K562 (cell line): ENCODE results near the gene ASGR1. TPM values are rescaled to one million over a fixed set of nuclear protein-coding genes. Genes with fewer than 3 reads are reported as not detected.

Source experiments
- ATAC-seq: fragments of 200-7000 bp; cut with Tn5 transposase; 3 replicates; pipeline ENCODE4 v1.9.1; 2020; ENCODE audit warnings: moderate library complexity
- BruUV-seq: library from RNA; stranded (reverse); fragments of 400-500 nt; replicated peaks from 2 replicates; lab custom pipeline; 2021; lab: Mats Ljungman, UMichigan
- CTCF ChIA-PET: fragments of 300-600 bp; formaldehyde crosslinking; extraction: SDS; loops from one replicate; lab custom pipeline; 2021; ENCODE audit warnings: low intra/inter-chr PET ratio; lab: Yijun Ruan, JAX
- POLR2A ChIA-PET: fragments of 300-600, 350-650 bp; sonication (Branson Sonifier 250); formaldehyde crosslinking; extraction: SDS; loops from one replicate; lab custom pipeline; 2021; ENCODE audit warnings: antibody characterized with exemption, inconsistent platforms; lab: Yijun Ruan, JAX
- DNase-seq, 4 experiments: peaks; one replicate each; pipeline versions ENCODE4 v3.0.0 to v3.0.0-alpha.2; 2011 to 2018; ENCODE audit warnings: low spot score in 3 of 4, mixed read lengths in 3 of 4; ENCODE audit errors: extremely low read depth in 1 of 4
- FAIRE-seq: peaks from 2 replicates; lab custom pipeline; 2011; peaks lifted over from hg19 to GRCh38; lab: Jason Lieb, UNC
- H2AFZ ChIP-seq: 2 replicates; pipeline ENCODE4 v1.6.0; 2011; ENCODE audit warnings: low read depth, low read length, control low read depth, inconsistent platforms
- H3K27ac ChIP-seq: fragments of 200-600 bp; 3 replicates; pipeline ENCODE4 v1.8.0; 2011; ENCODE audit warnings: low read depth, mild to moderate bottlenecking, control low read depth, inconsistent platforms, low read length, moderate library complexity, mixed read lengths; ENCODE audit errors: extremely low read depth
- H3K27me3 ChIP-seq, 2 experiments: fragments of 300-600 bp in 1 of 2; 2 replicates in 1 of 2; 3 replicates in 1 of 2; pipeline versions ENCODE4 v1.6.0 to v1.8.0; 2011; ENCODE audit warnings: inconsistent platforms in 2 of 2, low read length in 2 of 2, mild to moderate bottlenecking in 1 of 2, mixed read lengths in 1 of 2, moderate library complexity in 1 of 2; ENCODE audit not compliant: control insufficient read depth in 2 of 2, insufficient read depth in 2 of 2
- H3K36me3 ChIP-seq: fragments of 300-600 bp; 3 replicates; pipeline ENCODE4 v1.8.0; 2011; ENCODE audit warnings: mild to moderate bottlenecking, low read length, inconsistent platforms; ENCODE audit not compliant: control insufficient read depth, insufficient read depth
- H3K4me1 ChIP-seq, 2 experiments: fragments of 200-600 bp in 1 of 2; replicated peaks in 1 of 2; 2 replicates in 1 of 2; 3 replicates in 1 of 2; pipeline versions ENCODE4 v1.5.1 to v1.8.0; 2011; ENCODE audit warnings: inconsistent platforms in 2 of 2, low read length in 2 of 2, mild to moderate bottlenecking in 1 of 2, mixed read lengths in 1 of 2, moderate library complexity in 1 of 2; ENCODE audit not compliant: control insufficient read depth in 2 of 2, insufficient read depth in 2 of 2
- H3K4me2 ChIP-seq: 2 replicates; pipeline ENCODE4 v1.6.1; 2011; ENCODE audit warnings: low read length, control low read depth, inconsistent platforms, mixed read lengths; ENCODE audit not compliant: insufficient read depth
- H3K4me3 ChIP-seq: fragments of 200-600 bp; sonication (generic), shearing (Covaris generic); 2 replicates; pipeline ENCODE4 v1.5.1; 2016; ENCODE audit warnings: control low read depth, inconsistent platforms
- H3K79me2 ChIP-seq: fragments of 200-600 bp; 3 replicates; pipeline ENCODE4 v1.8.0; 2011; ENCODE audit warnings: low read length, inconsistent platforms; ENCODE audit not compliant: control insufficient read depth, insufficient read depth
- H3K9ac ChIP-seq, 2 experiments: 2 replicates each; pipeline versions ENCODE4 v1.6.0 to v1.6.1; 2011; ENCODE audit warnings: low read depth in 2 of 2, low read length in 2 of 2, control low read depth in 1 of 2, inconsistent platforms in 1 of 2, mild to moderate bottlenecking in 1 of 2, mixed read lengths in 1 of 2; ENCODE audit not compliant: insufficient read depth in 1 of 2
- H3K9me1 ChIP-seq: one replicate; pipeline ENCODE4 v1.6.0; 2011; ENCODE audit warnings: inconsistent platforms, mild to moderate bottlenecking, low read length, moderate library complexity; ENCODE audit not compliant: control insufficient read depth, insufficient read depth
- H3K9me3 ChIP-seq: replicated peaks from 2 replicates; pipeline ENCODE4 v1.5.1; 2011; ENCODE audit warnings: low read depth, low read length, inconsistent platforms; ENCODE audit not compliant: control insufficient read depth, insufficient read depth
- H4K20me1 ChIP-seq: replicated peaks from 2 replicates; pipeline ENCODE4 v1.6.1; 2011; ENCODE audit warnings: low read length, inconsistent platforms, mixed read lengths; ENCODE audit not compliant: control insufficient read depth, insufficient read depth
- BHLHE40 ChIP-seq: IDR thresholded peaks from 2 replicates; pipeline ENCODE4 v1.6.1; 2011; ENCODE audit warnings: low read length, improper control_type of control experiment
- ERF ChIP-seq: fragments of 450-650 bp; formaldehyde crosslinking; IDR thresholded peaks from 2 replicates; pipeline ENCODE4 v1.4.0; 2020; ENCODE audit warnings: mild to moderate bottlenecking, mixed read lengths
- ESRRA ChIP-seq: fragments of 450-650 bp; IDR thresholded peaks from 2 replicates; pipeline ENCODE4 v1.6.1; 2014; ENCODE audit warnings: low read depth, mild to moderate bottlenecking, moderate library complexity, borderline replicate concordance
- LEF1 ChIP-seq: fragments of 450-650 bp; IDR thresholded peaks from 2 replicates; pipeline ENCODE4 v1.6.1; 2016; ENCODE audit warnings: mild to moderate bottlenecking
- RBM39 ChIP-seq: fragments of 200-400 bp; formaldehyde crosslinking; optimal IDR thresholded peaks from 2 replicates; pipeline ENCODE3; 2018; ENCODE audit warnings: low read depth, low read length
- ZNF764 ChIP-seq: fragments of 250-450 bp; sonication (Bioruptor Pico); IDR thresholded peaks from 2 replicates; pipeline ENCODE4 v1.4.0; 2020; ENCODE audit warnings: low read depth, mild to moderate bottlenecking, moderate library complexity
- WGBS: fragments of 100-300 bp; shearing (Covaris generic); methylation state at CpG from one replicate; pipeline ENCODE4 v1.1.6; 2016; ENCODE audit warnings: low coverage, mixed read lengths; ENCODE audit not compliant: insufficient coverage; ENCODE audit errors: missing lambda C conversion rate; 5-methylcytosine and 5-hydroxymethylcytosine counted together
- in situ Hi-C: fragments of 300-500 bp; cut with MboI; formaldehyde crosslinking; loops from 4 replicates; pipeline ENCODE4 v1.15.0; 2018; ENCODE audit warnings: inconsistent platforms, mixed read lengths
- intact Hi-C: fragments of 100-400 bp; cut with micrococcal nuclease; formaldehyde crosslinking; loops from 2 replicates; pipeline ENCODE4 v1.14.2; 2022
- polyA plus RNA-seq, 8 experiments: library from polyadenylated mRNA; depleted of rRNA in 4 of 8; stranded (reverse) in 5 of 8; unstranded in 3 of 8; fragments of >200 nt; fragmentation: Nextera tagmentation in 2 of 8; fragmentation: Illumina TruSeq in 1 of 8; extraction: Ambion mirVana in 2 of 8; extraction: Trizol in 1 of 8; gene quantifications; 2 replicates each; pipeline versions ENCODE4 v1.2.1 to v1.2.3, GENCODE V29; 2011 to 2014; ENCODE audit warnings: inconsistent platforms in 1 of 8, missing spikeins in 1 of 8
- total RNA-seq, 7 experiments: library from RNA; depleted of rRNA in 6 of 7; stranded (reverse); fragments of >200 nt in 6 of 7; fragmentation: Illumina TruSeq in 2 of 7; extraction: Trizol in 2 of 7; gene quantifications; 2 replicates each; pipeline versions ENCODE4 v1.2.1 to v1.2.3, GENCODE V29; 2011 to 2021; ENCODE audit warnings: low replicate concordance in 1 of 7
- TF ChIP-seq, protein P1 (sequence below): sonication (generic); formaldehyde crosslinking; IDR thresholded peaks from 2 replicates; pipeline ENCODE4 v1.8.1; 2022; ENCODE audit warnings: missing genetic modification reagents
- TF ChIP-seq, protein P2 (sequence below): sonication (generic); formaldehyde crosslinking; IDR thresholded peaks from 2 replicates; pipeline ENCODE4 v1.8.1; 2023; ENCODE audit warnings: missing genetic modification reagents, mild to moderate bottlenecking, borderline replicate concordance
- TF ChIP-seq, protein P3 (sequence below): fragments of 450-650 bp; IDR thresholded peaks from 2 replicates; pipeline ENCODE4 v1.7.1; 2018; ENCODE audit warnings: mild to moderate bottlenecking, low read depth; ENCODE audit not compliant: partially characterized antibody

The ASGR1 gene
- total and polyA plus RNA-seq, 9 of the 15 experiments (the other 6 are each of a cell fraction or from before 2014, with no cell fraction given) = 0.11 to 1.0 (median 0.64) TPM; not detected in 2

DNA sequence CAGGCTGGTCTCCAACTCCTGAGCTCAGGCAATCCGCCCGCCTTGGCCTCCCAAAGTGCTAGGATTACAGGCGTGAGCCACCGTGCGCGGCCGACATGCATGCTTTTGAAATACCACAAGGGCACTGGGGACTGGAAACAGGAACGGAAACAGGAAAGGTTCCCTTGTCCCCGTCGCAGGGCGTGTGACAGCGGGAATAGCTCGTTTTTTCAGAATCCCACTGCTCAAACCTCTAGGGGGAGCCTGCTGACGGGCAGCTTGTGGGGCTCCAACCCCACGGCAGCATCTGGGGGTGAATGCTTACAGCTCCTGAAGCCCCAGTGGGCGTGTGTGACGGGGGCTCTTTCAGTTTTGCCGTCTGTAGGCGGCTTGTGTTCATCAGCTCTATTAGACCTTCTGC is 45.7 kb downstream of the ASGR1 start:
- Histone ChIP-seq H3K27me3 (peaks cover 7 to 19% of the 10 kb centered on the region in 2 experiments), H3K4me3 (no peak overlapping the region), H3K9me3 (no peaks in the 10 kb centered on the region), H3K9me1 (no peaks in the 10 kb centered on the region), H3K79me2 (no peaks in the 10 kb centered on the region), H3K4me1 (peaks cover 0 to 8% of the 10 kb centered on the region in 2 experiments; a peak in 2 of 5 replicates), H3K36me3 (no peaks in the 10 kb centered on the region), H3K4me2 (peak overlapping the region; percentile 27; the same call in 1 of the 2 replicates), H3K27ac (no peak overlapping the region), H2AFZ (peak overlapping the region; percentile 56; the same call in 1 of the 2 replicates), H4K20me1 (no peaks in the 10 kb centered on the region), H3K9ac (no peak overlapping the region)
- CTCF ChIA-PET = interaction anchor here (0.6 kb wide), 1 partner anchor 51 kb away, joined by 3 read pairs; no protein-coding TSS in a partner anchor
- POLR2A ChIA-PET = no interaction called here
- DNase-seq = peak; percentile 19 to 60 (median 32)
- no TSS peak for BruUV-seq
- WGBS = 9% methylated on average over 8 of the region's 19 CpGs
- in situ Hi-C loops (loop anchor here (5.0 kb wide), 1 partner anchor 81 kb away; no protein-coding TSS in a partner anchor), intact Hi-C loops (loop anchor here (10.0 kb wide), 1 partner anchor 219 kb away; no protein-coding TSS in a partner anchor)
- peak; percentile 83 for ATAC-seq
- no peak for FAIRE-seq
- TF ChIP-seq, protein P1, sequence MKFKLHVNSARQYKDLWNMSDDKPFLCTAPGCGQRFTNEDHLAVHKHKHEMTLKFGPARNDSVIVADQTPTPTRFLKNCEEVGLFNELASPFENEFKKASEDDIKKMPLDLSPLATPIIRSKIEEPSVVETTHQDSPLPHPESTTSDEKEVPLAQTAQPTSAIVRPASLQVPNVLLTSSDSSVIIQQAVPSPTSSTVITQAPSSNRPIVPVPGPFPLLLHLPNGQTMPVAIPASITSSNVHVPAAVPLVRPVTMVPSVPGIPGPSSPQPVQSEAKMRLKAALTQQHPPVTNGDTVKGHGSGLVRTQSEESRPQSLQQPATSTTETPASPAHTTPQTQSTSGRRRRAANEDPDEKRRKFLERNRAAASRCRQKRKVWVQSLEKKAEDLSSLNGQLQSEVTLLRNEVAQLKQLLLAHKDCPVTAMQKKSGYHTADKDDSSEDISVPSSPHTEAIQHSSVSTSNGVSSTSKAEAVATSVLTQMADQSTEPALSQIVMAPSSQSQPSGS (CRISPR knock-in tag) = no peak
- TF ChIP-seq BHLHE40 = no peak
- peak; percentile 28; the same call in 1 of the 2 replicates for TF ChIP-seq ESRRA
- TF ChIP-seq ERF = no peak
- TF ChIP-seq, protein P2, sequence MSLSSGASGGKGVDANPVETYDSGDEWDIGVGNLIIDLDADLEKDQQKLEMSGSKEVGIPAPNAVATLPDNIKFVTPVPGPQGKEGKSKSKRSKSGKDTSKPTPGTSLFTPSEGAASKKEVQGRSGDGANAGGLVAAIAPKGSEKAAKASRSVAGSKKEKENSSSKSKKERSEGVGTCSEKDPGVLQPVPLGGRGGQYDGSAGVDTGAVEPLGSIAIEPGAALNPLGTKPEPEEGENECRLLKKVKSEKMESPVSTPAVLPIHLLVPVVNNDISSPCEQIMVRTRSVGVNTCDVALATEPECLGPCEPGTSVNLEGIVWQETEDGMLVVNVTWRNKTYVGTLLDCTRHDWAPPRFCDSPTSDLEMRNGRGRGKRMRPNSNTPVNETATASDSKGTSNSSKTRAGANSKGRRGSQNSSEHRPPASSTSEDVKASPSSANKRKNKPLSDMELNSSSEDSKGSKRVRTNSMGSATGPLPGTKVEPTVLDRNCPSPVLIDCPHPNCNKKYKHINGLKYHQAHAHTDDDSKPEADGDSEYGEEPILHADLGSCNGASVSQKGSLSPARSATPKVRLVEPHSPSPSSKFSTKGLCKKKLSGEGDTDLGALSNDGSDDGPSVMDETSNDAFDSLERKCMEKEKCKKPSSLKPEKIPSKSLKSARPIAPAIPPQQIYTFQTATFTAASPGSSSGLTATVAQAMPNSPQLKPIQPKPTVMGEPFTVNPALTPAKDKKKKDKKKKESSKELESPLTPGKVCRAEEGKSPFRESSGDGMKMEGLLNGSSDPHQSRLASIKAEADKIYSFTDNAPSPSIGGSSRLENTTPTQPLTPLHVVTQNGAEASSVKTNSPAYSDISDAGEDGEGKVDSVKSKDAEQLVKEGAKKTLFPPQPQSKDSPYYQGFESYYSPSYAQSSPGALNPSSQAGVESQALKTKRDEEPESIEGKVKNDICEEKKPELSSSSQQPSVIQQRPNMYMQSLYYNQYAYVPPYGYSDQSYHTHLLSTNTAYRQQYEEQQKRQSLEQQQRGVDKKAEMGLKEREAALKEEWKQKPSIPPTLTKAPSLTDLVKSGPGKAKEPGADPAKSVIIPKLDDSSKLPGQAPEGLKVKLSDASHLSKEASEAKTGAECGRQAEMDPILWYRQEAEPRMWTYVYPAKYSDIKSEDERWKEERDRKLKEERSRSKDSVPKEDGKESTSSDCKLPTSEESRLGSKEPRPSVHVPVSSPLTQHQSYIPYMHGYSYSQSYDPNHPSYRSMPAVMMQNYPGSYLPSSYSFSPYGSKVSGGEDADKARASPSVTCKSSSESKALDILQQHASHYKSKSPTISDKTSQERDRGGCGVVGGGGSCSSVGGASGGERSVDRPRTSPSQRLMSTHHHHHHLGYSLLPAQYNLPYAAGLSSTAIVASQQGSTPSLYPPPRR = no peak
- no peak for TF ChIP-seq LEF1
- TF ChIP-seq RBM39 = no peak
- TF ChIP-seq, protein P3, sequence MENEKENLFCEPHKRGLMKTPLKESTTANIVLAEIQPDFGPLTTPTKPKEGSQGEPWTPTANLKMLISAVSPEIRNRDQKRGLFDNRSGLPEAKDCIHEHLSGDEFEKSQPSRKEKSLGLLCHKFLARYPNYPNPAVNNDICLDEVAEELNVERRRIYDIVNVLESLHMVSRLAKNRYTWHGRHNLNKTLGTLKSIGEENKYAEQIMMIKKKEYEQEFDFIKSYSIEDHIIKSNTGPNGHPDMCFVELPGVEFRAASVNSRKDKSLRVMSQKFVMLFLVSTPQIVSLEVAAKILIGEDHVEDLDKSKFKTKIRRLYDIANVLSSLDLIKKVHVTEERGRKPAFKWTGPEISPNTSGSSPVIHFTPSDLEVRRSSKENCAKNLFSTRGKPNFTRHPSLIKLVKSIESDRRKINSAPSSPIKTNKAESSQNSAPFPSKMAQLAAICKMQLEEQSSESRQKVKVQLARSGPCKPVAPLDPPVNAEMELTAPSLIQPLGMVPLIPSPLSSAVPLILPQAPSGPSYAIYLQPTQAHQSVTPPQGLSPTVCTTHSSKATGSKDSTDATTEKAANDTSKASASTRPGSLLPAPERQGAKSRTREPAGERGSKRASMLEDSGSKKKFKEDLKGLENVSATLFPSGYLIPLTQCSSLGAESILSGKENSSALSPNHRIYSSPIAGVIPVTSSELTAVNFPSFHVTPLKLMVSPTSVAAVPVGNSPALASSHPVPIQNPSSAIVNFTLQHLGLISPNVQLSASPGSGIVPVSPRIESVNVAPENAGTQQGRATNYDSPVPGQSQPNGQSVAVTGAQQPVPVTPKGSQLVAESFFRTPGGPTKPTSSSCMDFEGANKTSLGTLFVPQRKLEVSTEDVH = no peak
- no peak for TF ChIP-seq ZNF764 (CRISPR knock-in tag)
